ENCODE measurements around the gene TPO. TPM values are rescaled to one million over a fixed set of nuclear protein-coding genes. Genes with fewer than 3 reads are reported as not detected.

Gene TPO
- total RNA-seq, 1 experiment from 2014 or later = not detected

- TF ChIP-seq SMAD4 (CRISPR knock-in tag; IDR thresholded peaks at IDR 0.05) = no peak
- TF ChIP-seq, protein P1, sequence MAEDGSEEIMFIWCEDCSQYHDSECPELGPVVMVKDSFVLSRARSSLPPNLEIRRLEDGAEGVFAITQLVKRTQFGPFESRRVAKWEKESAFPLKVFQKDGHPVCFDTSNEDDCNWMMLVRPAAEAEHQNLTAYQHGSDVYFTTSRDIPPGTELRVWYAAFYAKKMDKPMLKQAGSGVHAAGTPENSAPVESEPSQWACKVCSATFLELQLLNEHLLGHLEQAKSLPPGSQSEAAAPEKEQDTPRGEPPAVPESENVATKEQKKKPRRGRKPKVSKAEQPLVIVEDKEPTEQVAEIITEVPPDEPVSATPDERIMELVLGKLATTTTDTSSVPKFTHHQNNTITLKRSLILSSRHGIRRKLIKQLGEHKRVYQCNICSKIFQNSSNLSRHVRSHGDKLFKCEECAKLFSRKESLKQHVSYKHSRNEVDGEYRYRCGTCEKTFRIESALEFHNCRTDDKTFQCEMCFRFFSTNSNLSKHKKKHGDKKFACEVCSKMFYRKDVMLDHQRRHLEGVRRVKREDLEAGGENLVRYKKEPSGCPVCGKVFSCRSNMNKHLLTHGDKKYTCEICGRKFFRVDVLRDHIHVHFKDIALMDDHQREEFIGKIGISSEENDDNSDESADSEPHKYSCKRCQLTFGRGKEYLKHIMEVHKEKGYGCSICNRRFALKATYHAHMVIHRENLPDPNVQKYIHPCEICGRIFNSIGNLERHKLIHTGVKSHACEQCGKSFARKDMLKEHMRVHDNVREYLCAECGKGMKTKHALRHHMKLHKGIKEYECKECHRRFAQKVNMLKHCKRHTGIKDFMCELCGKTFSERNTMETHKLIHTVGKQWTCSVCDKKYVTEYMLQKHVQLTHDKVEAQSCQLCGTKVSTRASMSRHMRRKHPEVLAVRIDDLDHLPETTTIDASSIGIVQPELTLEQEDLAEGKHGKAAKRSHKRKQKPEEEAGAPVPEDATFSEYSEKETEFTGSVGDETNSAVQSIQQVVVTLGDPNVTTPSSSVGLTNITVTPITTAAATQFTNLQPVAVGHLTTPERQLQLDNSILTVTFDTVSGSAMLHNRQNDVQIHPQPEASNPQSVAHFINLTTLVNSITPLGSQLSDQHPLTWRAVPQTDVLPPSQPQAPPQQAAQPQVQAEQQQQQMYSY (CRISPR knock-in tag; IDR thresholded peaks at IDR 0.05) = no peak
Measured at GRCh38 chr2:1512321-1513289, 99.3 kb downstream of the TPO start (continued).

GRCh38 chr2:1514391-1515072 is 101.3 kb downstream of the TPO start:
- TF ChIP-seq NFATC4 (CRISPR knock-in tag; IDR thresholded peaks at IDR 0.05) = no peak
- no peak for TF ChIP-seq E2F5 (CRISPR knock-in tag; IDR thresholded peaks at IDR 0.05)
- TF ChIP-seq CBFB (CRISPR knock-in tag; IDR thresholded peaks at IDR 0.05; ENCODE audit: low read depth) = no peak
- TF ChIP-seq, protein P2, sequence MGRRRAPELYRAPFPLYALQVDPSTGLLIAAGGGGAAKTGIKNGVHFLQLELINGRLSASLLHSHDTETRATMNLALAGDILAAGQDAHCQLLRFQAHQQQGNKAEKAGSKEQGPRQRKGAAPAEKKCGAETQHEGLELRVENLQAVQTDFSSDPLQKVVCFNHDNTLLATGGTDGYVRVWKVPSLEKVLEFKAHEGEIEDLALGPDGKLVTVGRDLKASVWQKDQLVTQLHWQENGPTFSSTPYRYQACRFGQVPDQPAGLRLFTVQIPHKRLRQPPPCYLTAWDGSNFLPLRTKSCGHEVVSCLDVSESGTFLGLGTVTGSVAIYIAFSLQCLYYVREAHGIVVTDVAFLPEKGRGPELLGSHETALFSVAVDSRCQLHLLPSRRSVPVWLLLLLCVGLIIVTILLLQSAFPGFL (CRISPR knock-in tag; IDR thresholded peaks at IDR 0.05; ENCODE audit: borderline replicate concordance) = no peak
- TF ChIP-seq, protein P3, sequence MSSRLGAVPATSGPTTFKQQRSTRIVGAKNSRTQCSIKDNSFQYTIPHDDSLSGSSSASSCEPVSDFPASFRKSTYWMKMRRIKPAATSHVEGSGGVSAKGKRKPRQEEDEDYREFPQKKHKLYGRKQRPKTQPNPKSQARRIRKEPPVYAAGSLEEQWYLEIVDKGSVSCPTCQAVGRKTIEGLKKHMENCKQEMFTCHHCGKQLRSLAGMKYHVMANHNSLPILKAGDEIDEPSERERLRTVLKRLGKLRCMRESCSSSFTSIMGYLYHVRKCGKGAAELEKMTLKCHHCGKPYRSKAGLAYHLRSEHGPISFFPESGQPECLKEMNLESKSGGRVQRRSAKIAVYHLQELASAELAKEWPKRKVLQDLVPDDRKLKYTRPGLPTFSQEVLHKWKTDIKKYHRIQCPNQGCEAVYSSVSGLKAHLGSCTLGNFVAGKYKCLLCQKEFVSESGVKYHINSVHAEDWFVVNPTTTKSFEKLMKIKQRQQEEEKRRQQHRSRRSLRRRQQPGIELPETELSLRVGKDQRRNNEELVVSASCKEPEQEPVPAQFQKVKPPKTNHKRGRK (CRISPR knock-in tag; IDR thresholded peaks at IDR 0.05; ENCODE audit: borderline replicate concordance) = no peak
- TF ChIP-seq SOX15 (CRISPR knock-in tag; IDR thresholded peaks at IDR 0.05) = no peak
- TF ChIP-seq SP1 (CRISPR knock-in tag; conservative IDR thresholded peaks at IDR 0.05) = no peak
- TF ChIP-seq, protein P4, sequence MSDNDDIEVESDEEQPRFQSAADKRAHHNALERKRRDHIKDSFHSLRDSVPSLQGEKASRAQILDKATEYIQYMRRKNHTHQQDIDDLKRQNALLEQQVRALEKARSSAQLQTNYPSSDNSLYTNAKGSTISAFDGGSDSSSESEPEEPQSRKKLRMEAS (CRISPR knock-in tag; IDR thresholded peaks at IDR 0.05) = no peak
- TF ChIP-seq, protein P5, sequence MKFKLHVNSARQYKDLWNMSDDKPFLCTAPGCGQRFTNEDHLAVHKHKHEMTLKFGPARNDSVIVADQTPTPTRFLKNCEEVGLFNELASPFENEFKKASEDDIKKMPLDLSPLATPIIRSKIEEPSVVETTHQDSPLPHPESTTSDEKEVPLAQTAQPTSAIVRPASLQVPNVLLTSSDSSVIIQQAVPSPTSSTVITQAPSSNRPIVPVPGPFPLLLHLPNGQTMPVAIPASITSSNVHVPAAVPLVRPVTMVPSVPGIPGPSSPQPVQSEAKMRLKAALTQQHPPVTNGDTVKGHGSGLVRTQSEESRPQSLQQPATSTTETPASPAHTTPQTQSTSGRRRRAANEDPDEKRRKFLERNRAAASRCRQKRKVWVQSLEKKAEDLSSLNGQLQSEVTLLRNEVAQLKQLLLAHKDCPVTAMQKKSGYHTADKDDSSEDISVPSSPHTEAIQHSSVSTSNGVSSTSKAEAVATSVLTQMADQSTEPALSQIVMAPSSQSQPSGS (CRISPR knock-in tag; IDR thresholded peaks at IDR 0.05; ENCODE audit: borderline replicate concordance, low read depth) = no peak
- no peak for TF ChIP-seq FOXJ3 (CRISPR knock-in tag; IDR thresholded peaks at IDR 0.05; ENCODE audit: borderline replicate concordance)
- TF ChIP-seq ATF1 (CRISPR knock-in tag; IDR thresholded peaks at IDR 0.05) = no peak
- no peak for TF ChIP-seq CREM (CRISPR knock-in tag; IDR thresholded peaks at IDR 0.05)
- TF ChIP-seq GRHL2 (CRISPR knock-in tag; IDR thresholded peaks at IDR 0.05; ENCODE audit: insufficient replicate concordance, severe bottlenecking) = no peak
- no peak for TF ChIP-seq USF1 (CRISPR knock-in tag; IDR thresholded peaks at IDR 0.05)
- TF ChIP-seq ZNF317 (CRISPR knock-in tag; IDR thresholded peaks at IDR 0.05; ENCODE audit: borderline replicate concordance, low read depth) = no peak
- TF ChIP-seq, protein P1 (CRISPR knock-in tag; IDR thresholded peaks at IDR 0.05) = no peak
- POLR2A ChIA-PET = no interaction called here
- Mint-ChIP-seq H3K9me3 (no peaks in the 10 kb centered on the region), H3K27ac (no peak overlapping the region), H3K36me3 (no peaks in the 10 kb centered on the region), H3K4me1 (peaks cover 10% of the 10 kb centered on the region), H3K4me3 (no peak overlapping the region), H3K27me3 (ENCODE audit: low read depth) (no peaks in the 10 kb centered on the region)
- DNase-seq (ENCODE audit: low spot score) = peak; percentile 8
- no peak for ATAC-seq
- CTCF ChIA-PET = no interaction called here
